ENCODE data around the gene APBB1IP. TPM values are rescaled to one million over a fixed set of nuclear protein-coding genes. Genes with fewer than 3 reads are reported as not detected.

The APBB1IP gene
- total RNA-seq, 1 experiment from 2014 or later = not detected

GRCh38 chr10:26554246-26554645 is 116.1 kb downstream of the APBB1IP start:
- H3K9me3 Mint-ChIP-seq = peaks cover 0 to 4% of the 10 kb centered on the region in 2 experiments; a peak in 1 of 5 replicates
- H3K56ac ChIP-seq (ENCODE audit: insufficient read length, low read depth, low read length) = no peak overlapping the region
- no CpG with 5 or more reads among the region's 5 CpGs for WGBS (ENCODE audit: extremely low coverage, insufficient read length, low lambda C conversion rate)
- no peak overlapping the region for H2AFZ ChIP-seq (ENCODE audit: low read length)
- H3T11ph ChIP-seq (ENCODE audit: low read length) = no peak overlapping the region
- TF ChIP-seq CTCF (conservative IDR thresholded peaks at IDR 0.05) = no peak
- no peak overlapping the region for H3K9ac ChIP-seq (ENCODE audit: extremely low read depth, insufficient read length, low read length)
- no peaks in the 10 kb centered on the region for H4K20me1 ChIP-seq (ENCODE audit: control insufficient read depth, insufficient read depth, insufficient read length)
- H2AK5ac ChIP-seq (ENCODE audit: insufficient read length, low read length) = no peak overlapping the region
- peaks cover 23 to 26% of the 10 kb centered on the region in 2 experiments for H3K4me1 Mint-ChIP-seq
- no peak overlapping the region for H2BK12ac ChIP-seq (ENCODE audit: insufficient read length, low read depth, low read length)
- no peak overlapping the region for H4K91ac ChIP-seq (ENCODE audit: insufficient read length, low read depth, low read length)
- H2BK15ac ChIP-seq (ENCODE audit: low read depth, low read length) = no peak overlapping the region
- H3K9me3 ChIP-seq (ENCODE audit: control insufficient read depth, low read depth, low read length) = no peaks in the 10 kb centered on the region
- no peak for DNase-seq
- H3K4me2 ChIP-seq (ENCODE audit: insufficient read depth, insufficient read length, low read length) = no peak overlapping the region
- no peak overlapping the region for H2BK120ac ChIP-seq (ENCODE audit: low read depth, low read length, poor library complexity, severe bottlenecking)
- no peak overlapping the region for H3K23ac ChIP-seq (ENCODE audit: insufficient read length, low read depth, low read length)
- H3K23me2 ChIP-seq (ENCODE audit: insufficient read length, low read depth, low read length, poor library complexity, severe bottlenecking) = no peaks in the 10 kb centered on the region
- H3K18ac ChIP-seq (ENCODE audit: insufficient read length, low read depth, low read length) = no peak overlapping the region
- H3K4me3 Mint-ChIP-seq = no peak overlapping the region; a peak in 1 of 5 replicates
- no peaks in the 10 kb centered on the region for H3K79me1 ChIP-seq (ENCODE audit: insufficient read depth, low read depth, low read length, poor library complexity, severe bottlenecking)
- peaks cover 7% of the 10 kb centered on the region; the same call in 1 of the 2 replicates for H3K4me1 ChIP-seq (ENCODE audit: insufficient read depth, low read length)
- no peaks in the 10 kb centered on the region for H3K79me2 ChIP-seq (ENCODE audit: insufficient read depth, low read length)
- H3K14ac ChIP-seq (ENCODE audit: insufficient read depth, low read length) = no peak overlapping the region
- H3K27ac Mint-ChIP-seq = no peak overlapping the region
- H4K5ac ChIP-seq (ENCODE audit: insufficient read length, low read depth, low read length) = no peak overlapping the region
- H3K27ac ChIP-seq (ENCODE audit: insufficient read length, low read depth, low read length) = no peak overlapping the region
- no peaks in the 10 kb centered on the region for H3K27me3 ChIP-seq (ENCODE audit: insufficient read depth, low read length)
- H2BK20ac ChIP-seq (ENCODE audit: low read depth, low read length, poor library complexity, severe bottlenecking) = no peak overlapping the region
- H3K4ac ChIP-seq (ENCODE audit: low read depth, low read length) = no peak overlapping the region
- no peak overlapping the region for H2BK5ac ChIP-seq (ENCODE audit: insufficient read length, low read length)
- H4K8ac ChIP-seq (replicated peaks; ENCODE audit: insufficient read length, low read depth, low read length) = no peak overlapping the region
- H3K36me3 Mint-ChIP-seq (ENCODE audit: insufficient read depth in 1 of 3, low read depth in 3 of 3) = no peaks in the 10 kb centered on the region
- H3K27me3 Mint-ChIP-seq (ENCODE audit: low read depth) = peaks cover 2% of the 10 kb centered on the region

Measured in H9 (cell line).